ENCODE measurements around the gene FAT1.

DNA sequence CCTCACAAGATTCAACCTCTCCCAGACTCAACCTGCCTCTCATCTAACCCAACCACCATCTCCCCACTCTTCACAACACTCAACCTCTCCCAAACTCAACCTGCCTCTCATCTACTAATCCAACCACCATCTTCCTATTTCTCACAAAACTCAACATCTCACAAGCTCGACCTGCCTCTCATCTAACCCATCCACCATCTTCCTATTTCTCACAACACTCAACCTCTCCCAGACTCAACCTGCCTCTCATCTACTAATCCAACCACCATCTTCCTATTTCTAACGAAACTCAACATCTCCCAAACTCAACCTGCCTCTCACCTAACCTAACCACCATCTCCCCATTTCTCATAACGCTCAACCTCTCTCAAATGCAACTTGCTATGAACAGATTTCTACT lies 29.8 kb downstream of the FAT1 start:
- TF ChIP-seq, protein P1, sequence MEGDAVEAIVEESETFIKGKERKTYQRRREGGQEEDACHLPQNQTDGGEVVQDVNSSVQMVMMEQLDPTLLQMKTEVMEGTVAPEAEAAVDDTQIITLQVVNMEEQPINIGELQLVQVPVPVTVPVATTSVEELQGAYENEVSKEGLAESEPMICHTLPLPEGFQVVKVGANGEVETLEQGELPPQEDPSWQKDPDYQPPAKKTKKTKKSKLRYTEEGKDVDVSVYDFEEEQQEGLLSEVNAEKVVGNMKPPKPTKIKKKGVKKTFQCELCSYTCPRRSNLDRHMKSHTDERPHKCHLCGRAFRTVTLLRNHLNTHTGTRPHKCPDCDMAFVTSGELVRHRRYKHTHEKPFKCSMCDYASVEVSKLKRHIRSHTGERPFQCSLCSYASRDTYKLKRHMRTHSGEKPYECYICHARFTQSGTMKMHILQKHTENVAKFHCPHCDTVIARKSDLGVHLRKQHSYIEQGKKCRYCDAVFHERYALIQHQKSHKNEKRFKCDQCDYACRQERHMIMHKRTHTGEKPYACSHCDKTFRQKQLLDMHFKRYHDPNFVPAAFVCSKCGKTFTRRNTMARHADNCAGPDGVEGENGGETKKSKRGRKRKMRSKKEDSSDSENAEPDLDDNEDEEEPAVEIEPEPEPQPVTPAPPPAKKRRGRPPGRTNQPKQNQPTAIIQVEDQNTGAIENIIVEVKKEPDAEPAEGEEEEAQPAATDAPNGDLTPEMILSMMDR (IDR thresholded peaks at IDR 0.05), result no peak
- TF ChIP-seq POLR2A (IDR thresholded peaks at IDR 0.05), result no peak

All from body of pancreas (tissue), 4 donors.